Neural crest cell (in vitro differentiated cells): Measurements from ENCODE around the gene RASL10A. TPM values are rescaled to one million over a fixed set of nuclear protein-coding genes. Genes with fewer than 3 reads are reported as not detected.

Source experiments
- DNase-seq: peaks from one replicate; pipeline ENCODE4 v3.0.0; 2021; ENCODE audit warnings: low read depth, mixed read lengths, low spot score
- H3K27ac Mint-ChIP-seq: one replicate; pipeline ENCODE4 v1.8.0; 2021; ENCODE audit warnings: mild to moderate bottlenecking, mixed read lengths; ENCODE audit not compliant: unreplicated experiment
- H3K27me3 Mint-ChIP-seq: 2 replicates; pipeline ENCODE4 v1.8.0; 2021; ENCODE audit warnings: low read depth, mild to moderate bottlenecking, mixed read lengths
- H3K36me3 Mint-ChIP-seq: 2 replicates; pipeline ENCODE4 v1.8.0; 2021; ENCODE audit warnings: low read depth, mild to moderate bottlenecking, mixed read lengths
- H3K4me1 Mint-ChIP-seq: 2 replicates; pipeline ENCODE4 v1.8.0; 2021; ENCODE audit warnings: mixed read lengths
- H3K4me3 Mint-ChIP-seq: one replicate; pipeline ENCODE4 v1.8.0; 2021; ENCODE audit warnings: mild to moderate bottlenecking, mixed read lengths
- H3K9me3 Mint-ChIP-seq: 2 replicates; pipeline ENCODE4 v1.8.0; 2021; ENCODE audit warnings: mixed read lengths
- total RNA-seq: library from RNA; stranded (reverse); gene quantifications from 2 replicates; pipeline ENCODE4 v1.2.1, GENCODE V29; 2021
- TF ChIP-seq, protein P1 (sequence below): fragments of 200-600 bp; sonication (generic); conservative IDR thresholded peaks from 2 replicates; pipeline ENCODE4 v1.5.0; 2021; ENCODE audit warnings: antibody characterized with exemption, mild to moderate bottlenecking

RASL10A gene
- total RNA-seq, 1 donor from 2014 or later: 0.63 TPM

DNA sequence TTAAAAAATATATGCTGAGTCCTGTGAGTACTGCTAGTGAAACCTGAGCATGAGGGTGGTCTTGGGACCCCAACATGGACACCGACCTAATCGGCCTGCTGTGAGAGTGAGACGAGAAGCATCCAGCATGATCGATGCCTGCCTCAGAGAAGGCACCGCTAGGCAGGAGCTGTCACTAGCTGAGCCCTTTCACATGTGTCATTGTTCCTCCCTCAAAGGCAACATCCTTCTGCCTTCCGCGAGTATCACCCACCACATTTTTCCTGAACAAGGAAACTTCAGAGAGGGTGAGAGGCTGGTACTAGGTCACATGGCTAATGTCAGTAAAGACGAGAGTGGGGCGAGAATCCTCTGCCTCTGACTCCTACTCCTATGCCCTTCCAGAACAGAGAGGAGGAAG is 37.3 kb upstream of the RASL10A start:
- TF ChIP-seq, protein P1, sequence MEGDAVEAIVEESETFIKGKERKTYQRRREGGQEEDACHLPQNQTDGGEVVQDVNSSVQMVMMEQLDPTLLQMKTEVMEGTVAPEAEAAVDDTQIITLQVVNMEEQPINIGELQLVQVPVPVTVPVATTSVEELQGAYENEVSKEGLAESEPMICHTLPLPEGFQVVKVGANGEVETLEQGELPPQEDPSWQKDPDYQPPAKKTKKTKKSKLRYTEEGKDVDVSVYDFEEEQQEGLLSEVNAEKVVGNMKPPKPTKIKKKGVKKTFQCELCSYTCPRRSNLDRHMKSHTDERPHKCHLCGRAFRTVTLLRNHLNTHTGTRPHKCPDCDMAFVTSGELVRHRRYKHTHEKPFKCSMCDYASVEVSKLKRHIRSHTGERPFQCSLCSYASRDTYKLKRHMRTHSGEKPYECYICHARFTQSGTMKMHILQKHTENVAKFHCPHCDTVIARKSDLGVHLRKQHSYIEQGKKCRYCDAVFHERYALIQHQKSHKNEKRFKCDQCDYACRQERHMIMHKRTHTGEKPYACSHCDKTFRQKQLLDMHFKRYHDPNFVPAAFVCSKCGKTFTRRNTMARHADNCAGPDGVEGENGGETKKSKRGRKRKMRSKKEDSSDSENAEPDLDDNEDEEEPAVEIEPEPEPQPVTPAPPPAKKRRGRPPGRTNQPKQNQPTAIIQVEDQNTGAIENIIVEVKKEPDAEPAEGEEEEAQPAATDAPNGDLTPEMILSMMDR: no peak
- no peaks in the 10 kb centered on the region for H3K27me3 Mint-ChIP-seq
- H3K4me3 Mint-ChIP-seq: no peak overlapping the region
- no peak for DNase-seq
- H3K4me1 Mint-ChIP-seq: peaks cover 13% of the 10 kb centered on the region
- peaks cover 6% of the 10 kb centered on the region for H3K36me3 Mint-ChIP-seq
- H3K9me3 Mint-ChIP-seq: no peaks in the 10 kb centered on the region
- H3K27ac Mint-ChIP-seq: peak overlapping the region; percentile 41

DNA sequence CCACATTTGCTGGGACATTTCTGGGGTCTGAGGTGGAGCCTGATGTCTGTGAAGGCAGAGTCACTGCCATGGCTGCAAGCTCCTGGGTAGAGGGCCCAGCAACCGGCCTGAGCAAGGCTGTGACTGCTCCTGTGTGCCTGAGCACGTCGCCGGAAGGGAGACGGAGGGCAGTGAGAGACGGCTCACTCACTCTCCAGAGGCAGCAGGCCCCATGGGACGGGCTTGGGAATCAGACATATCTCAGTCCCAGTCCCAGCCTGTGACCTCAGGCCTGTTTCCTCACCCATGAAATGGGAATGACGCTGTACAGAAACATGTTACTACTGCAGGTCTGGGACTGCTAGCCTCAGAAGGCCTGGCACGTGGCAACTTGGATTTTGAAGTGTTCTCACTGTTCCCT is 36.4 kb upstream of the RASL10A start:
- H3K4me3 Mint-ChIP-seq: no peak overlapping the region
- H3K36me3 Mint-ChIP-seq: peaks cover 6% of the 10 kb centered on the region
- no peak overlapping the region for H3K27ac Mint-ChIP-seq
- TF ChIP-seq, protein P1: no peak
- no peak for DNase-seq
- H3K9me3 Mint-ChIP-seq: no peaks in the 10 kb centered on the region
- H3K4me1 Mint-ChIP-seq: peaks cover 13% of the 10 kb centered on the region
- H3K27me3 Mint-ChIP-seq: no peaks in the 10 kb centered on the region

DNA sequence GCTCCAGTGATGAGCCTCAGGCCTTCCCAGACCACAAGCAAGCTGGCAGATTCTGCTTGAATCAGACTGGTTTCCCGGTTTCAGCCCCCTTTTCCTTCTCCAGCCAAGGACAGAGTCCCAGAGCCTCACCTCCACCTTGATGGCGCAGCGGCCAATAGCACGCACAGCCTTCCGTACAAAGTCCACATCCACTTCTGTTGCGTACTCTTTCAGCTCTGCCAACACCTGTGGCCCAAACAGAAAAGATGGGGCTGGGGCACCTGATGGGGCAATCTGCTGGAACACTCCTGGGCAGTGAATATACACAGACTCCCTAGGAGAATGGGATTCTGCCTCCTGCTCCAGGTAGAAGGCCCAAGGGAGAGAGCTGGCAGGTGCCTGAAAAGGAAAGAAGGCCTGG is 35.5 kb upstream of the RASL10A start:
- H3K9me3 Mint-ChIP-seq: no peaks in the 10 kb centered on the region
- no peak for DNase-seq
- H3K36me3 Mint-ChIP-seq: peaks cover 6% of the 10 kb centered on the region
- H3K4me1 Mint-ChIP-seq: peaks cover 13% of the 10 kb centered on the region
- no peaks in the 10 kb centered on the region for H3K27me3 Mint-ChIP-seq
- H3K4me3 Mint-ChIP-seq: no peak overlapping the region
- no peak overlapping the region for H3K27ac Mint-ChIP-seq
- TF ChIP-seq, protein P1: no peak

DNA sequence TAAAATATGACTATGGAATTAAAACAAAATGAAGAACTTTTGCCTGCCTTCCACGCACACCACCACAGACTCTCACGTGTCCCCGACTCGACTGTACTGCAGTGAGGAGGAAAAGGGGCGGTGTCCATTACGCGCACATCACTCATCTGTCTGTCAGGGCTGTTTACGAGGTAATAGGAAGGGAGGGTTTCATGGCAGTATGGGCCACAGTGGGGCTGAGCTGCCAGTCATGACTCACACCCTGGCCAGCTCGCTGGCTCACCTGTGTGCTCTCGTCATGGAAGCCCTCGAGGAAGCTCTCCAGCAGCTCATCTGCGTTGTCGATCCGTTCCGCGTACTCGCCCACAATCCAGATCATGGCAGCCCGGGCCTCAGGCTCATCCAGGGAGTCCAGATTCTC is 33.5 kb upstream of the RASL10A start:
- TF ChIP-seq, protein P1: no peak
- peaks cover 2% of the 10 kb centered on the region for H3K36me3 Mint-ChIP-seq
- peaks cover 12% of the 10 kb centered on the region for H3K4me1 Mint-ChIP-seq
- H3K27me3 Mint-ChIP-seq: no peaks in the 10 kb centered on the region
- H3K9me3 Mint-ChIP-seq: no peaks in the 10 kb centered on the region
- H3K27ac Mint-ChIP-seq: no peak overlapping the region
- DNase-seq: no peak
- no peak overlapping the region for H3K4me3 Mint-ChIP-seq

DNA sequence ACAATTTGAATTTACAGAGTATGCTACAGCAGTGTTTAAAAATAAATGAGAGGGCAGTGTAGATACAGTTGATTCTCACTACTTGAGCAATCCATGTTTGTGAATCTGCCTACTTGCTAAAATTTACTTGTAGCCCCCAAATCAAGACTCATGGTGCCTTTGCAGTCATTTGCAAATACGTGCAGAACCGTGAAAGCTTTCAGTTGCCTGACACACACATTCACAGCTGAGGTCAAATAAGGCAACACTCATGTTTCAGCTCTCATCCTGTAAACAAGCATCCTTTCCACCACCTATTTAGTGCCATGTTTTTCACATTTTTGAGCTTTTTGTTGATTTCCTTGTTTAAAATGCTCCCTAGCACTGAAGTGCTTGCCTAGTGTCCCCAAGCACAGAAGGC is 32.5 kb upstream of the RASL10A start:
- Mint-ChIP-seq H3K4me3 (no peak overlapping the region), H3K4me1 (peaks cover 3% of the 10 kb centered on the region), H3K9me3 (no peaks in the 10 kb centered on the region), H3K36me3 (peaks cover 2% of the 10 kb centered on the region), H3K27me3 (no peaks in the 10 kb centered on the region), H3K27ac (no peak overlapping the region)
- TF ChIP-seq, protein P1: no peak
- no peak for DNase-seq

DNA sequence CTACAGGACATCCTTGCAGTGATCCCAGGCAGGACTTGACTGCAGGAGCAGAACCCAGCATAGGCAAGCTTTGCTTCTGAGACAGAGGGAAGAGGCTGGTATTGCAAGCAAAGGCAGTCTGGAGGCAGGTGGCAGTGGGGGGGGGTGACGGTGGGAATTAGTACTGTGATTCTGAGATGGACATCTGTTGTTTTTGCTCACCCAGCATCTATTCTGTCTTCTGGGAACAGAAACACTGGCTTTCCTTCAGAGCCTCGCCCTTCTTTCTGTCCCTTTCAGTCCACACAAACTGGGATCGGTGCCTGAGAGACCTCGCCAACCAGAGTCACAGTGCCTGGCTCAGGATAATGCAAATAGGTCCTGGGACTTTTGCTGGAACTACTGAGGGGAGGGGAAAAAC is 31.2 kb upstream of the RASL10A start:
- Mint-ChIP-seq H3K36me3 (peaks cover 2% of the 10 kb centered on the region), H3K27me3 (no peaks in the 10 kb centered on the region), H3K9me3 (no peaks in the 10 kb centered on the region), H3K27ac (no peak overlapping the region), H3K4me3 (no peak overlapping the region), H3K4me1 (no peaks in the 10 kb centered on the region)
- no peak for DNase-seq
- TF ChIP-seq, protein P1: no peak
